Uterus (tissue), 4 donors: ENCODE data around the gene NME5. TPM values are rescaled to one million over a fixed set of nuclear protein-coding genes. Genes with fewer than 3 reads are reported as not detected.

ENCODE experiments used
- DNase-seq, 2 donors: peaks; one replicate each; pipeline ENCODE4 v3.0.0-alpha.2; 2019 to 2020
- H3K27ac ChIP-seq, 2 donors: fragments of 200-600 bp; sonication (generic); 1 replicate in 1 of 2; 2 replicates in 1 of 2; pipeline ENCODE4 v1.5.1; 2016 to 2018
- H3K27me3 ChIP-seq, 2 donors: fragments of 200-600 bp; sonication (generic); one replicate each; pipeline ENCODE4 v1.5.1; 2018 to 2019; ENCODE audit warnings: control low read depth in 1 of 2
- H3K36me3 ChIP-seq, 2 donors: fragments of 200-600 bp; sonication (generic); one replicate each; pipeline ENCODE4 v1.5.1; 2019; ENCODE audit warnings: control low read depth in 1 of 2
- H3K4me1 ChIP-seq, 2 donors: fragments of 200-600 bp; sonication (generic); one replicate each; pipeline ENCODE4 v1.5.1; 2018 to 2019; ENCODE audit warnings: control low read depth in 1 of 2
- H3K4me3 ChIP-seq, 2 donors: fragments of 200-600 bp; sonication (generic); 1 replicate in 1 of 2; 2 replicates in 1 of 2; pipeline ENCODE4 v1.5.1; 2018 to 2019; ENCODE audit warnings: mild to moderate bottlenecking in 1 of 2
- H3K9me3 ChIP-seq, 2 donors: fragments of 200-600 bp; sonication (generic); one replicate each; pipeline ENCODE4 v1.5.1; 2019; ENCODE audit warnings: control low read depth in 1 of 2
- CTCF ChIP-seq, 4 experiments: fragments of 200-600 bp in 2 of 4; fragments of 450-650 bp in 2 of 4; sonication (generic) in 2 of 4; IDR thresholded peaks; one replicate each; pipeline ENCODE4 v1.5.1; 2016 to 2019; ENCODE audit warnings: antibody characterized with exemption in 4 of 4, mild to moderate bottlenecking in 2 of 4, moderate library complexity in 1 of 4
- POLR2A ChIP-seq, 2 donors: fragments of 450-650 bp; IDR thresholded peaks; one replicate each; pipeline ENCODE4 v1.6.1; 2016; ENCODE audit warnings: antibody characterized with exemption in 2 of 2, mild to moderate bottlenecking in 1 of 2, moderate library complexity in 1 of 2
- intact Hi-C: fragments of 100-400 bp; cut with DNase I; formaldehyde crosslinking; loops from one replicate; pipeline ENCODE4 v1.15.1; 2023; ENCODE audit warnings: low total_unique reads
- total RNA-seq, 4 donors: library from RNA; depleted of rRNA in 3 of 4; stranded (reverse); fragments of >200 nt in 3 of 4; gene quantifications; one replicate each; pipeline versions ENCODE4 v1.1.0 to v1.2.4, GENCODE V29; 2014 to 2023
- donor health status: DM: yes; HTN: yes; CAD: no.

Gene NME5
- total RNA-seq, 4 donors from 2014 or later, result 0.26 to 9.2 (median 2.0) TPM; not detected in 1

- no peak overlapping the region for H3K4me3 ChIP-seq
- H3K4me1 ChIP-seq, result no peaks in the 10 kb centered on the region
- no peak for TF ChIP-seq POLR2A (IDR thresholded peaks at IDR 0.05)
- intact Hi-C loops, result no loop called here
- H3K36me3 ChIP-seq, result no peaks in the 10 kb centered on the region
- no peaks in the 10 kb centered on the region for H3K27me3 ChIP-seq
- H3K27ac ChIP-seq, result no peak overlapping the region
- no peak for DNase-seq
- no peaks in the 10 kb centered on the region for H3K9me3 ChIP-seq
Observed at GRCh38 chr5:138115254-138115653, 24.0 kb downstream of the NME5 start.

GRCh38 chr5:138111937-138112336 is 27.3 kb downstream of the NME5 start:
- Histone ChIP-seq H3K27ac (no peak overlapping the region), H3K27me3 (no peaks in the 10 kb centered on the region), H3K4me1 (no peaks in the 10 kb centered on the region), H3K4me3 (no peak overlapping the region), H3K36me3 (no peaks in the 10 kb centered on the region), H3K9me3 (no peaks in the 10 kb centered on the region)
- intact Hi-C loops, result no loop called here
- no peak for DNase-seq
- TF ChIP-seq CTCF (IDR thresholded peaks at IDR 0.05) (no peak), POLR2A (IDR thresholded peaks at IDR 0.05) (no peak)

- DNase-seq, result no peak
- Histone ChIP-seq H3K4me3 (no peak overlapping the region), H3K4me1 (no peaks in the 10 kb centered on the region), H3K9me3 (no peaks in the 10 kb centered on the region), H3K27me3 (no peaks in the 10 kb centered on the region), H3K27ac (no peak overlapping the region), H3K36me3 (no peaks in the 10 kb centered on the region)
- TF ChIP-seq CTCF (IDR thresholded peaks at IDR 0.05), result no peak
- TF ChIP-seq POLR2A (IDR thresholded peaks at IDR 0.05), result no peak
- intact Hi-C loops, result no loop called here
Observed at GRCh38 chr5:138111181-138111580, 28.0 kb downstream of the NME5 start.

- TF ChIP-seq POLR2A (IDR thresholded peaks at IDR 0.05) (no peak), CTCF (IDR thresholded peaks at IDR 0.05) (no peak)
- no peak overlapping the region for H3K27ac ChIP-seq
- no peaks in the 10 kb centered on the region for H3K27me3 ChIP-seq
- no peak overlapping the region for H3K4me3 ChIP-seq
- no peaks in the 10 kb centered on the region for H3K4me1 ChIP-seq
- H3K9me3 ChIP-seq, result no peaks in the 10 kb centered on the region
- intact Hi-C loops, result no loop called here
- no peaks in the 10 kb centered on the region for H3K36me3 ChIP-seq
- DNase-seq, result no peak
Observed at GRCh38 chr5:138110266-138110963, 28.8 kb downstream of the NME5 start.

GRCh38 chr5:138109463-138110265 is 29.6 kb downstream of the NME5 start:
- intact Hi-C loops, result no loop called here
- Histone ChIP-seq H3K4me3 (no peak overlapping the region), H3K4me1 (no peaks in the 10 kb centered on the region), H3K27ac (no peak overlapping the region), H3K9me3 (no peaks in the 10 kb centered on the region), H3K27me3 (no peaks in the 10 kb centered on the region), H3K36me3 (no peaks in the 10 kb centered on the region)
- TF ChIP-seq POLR2A (IDR thresholded peaks at IDR 0.05), result no peak
- no peak for TF ChIP-seq CTCF (IDR thresholded peaks at IDR 0.05)
- DNase-seq, result no peak
